Spleen (tissue), 11 donors: Measurements from ENCODE around the gene TMEM97. TPM values are rescaled to one million over a fixed set of nuclear protein-coding genes. Genes with fewer than 3 reads are reported as not detected.

ENCODE experiments used
- DNase-seq: peaks from one replicate; pipeline ENCODE4 v3.0.0-alpha.2; 2020
- H3K27ac ChIP-seq, 8 donors: fragments of 200-600 bp; sonication (generic) in 7 of 8; 1 replicate in 4 of 8; 2 replicates in 4 of 8; pipeline versions ENCODE4 v1.5.0 to v1.8.0; 2016 to 2021; ENCODE audit warnings: inconsistent platforms in 4 of 8, mild to moderate bottlenecking in 4 of 8, moderate library complexity in 1 of 8
- H3K27me3 ChIP-seq, 7 donors: fragments of 200-600 bp; sonication (generic) in 6 of 7; replicated peaks in 1 of 7; 1 replicate in 4 of 7; 2 replicates in 3 of 7; pipeline versions ENCODE4 v1.5.0 to v1.8.0; 2016 to 2021; ENCODE audit warnings: inconsistent platforms in 3 of 7, mild to moderate bottlenecking in 1 of 7
- H3K36me3 ChIP-seq, 6 donors: fragments of 200-600 bp; sonication (generic) in 5 of 6; 1 replicate in 4 of 6; 2 replicates in 2 of 6; pipeline versions ENCODE4 v1.5.0 to v1.8.0; 2016 to 2021; ENCODE audit warnings: inconsistent platforms in 2 of 6
- H3K4me1 ChIP-seq, 6 donors: fragments of 200-600 bp; sonication (generic) in 5 of 6; 1 replicate in 3 of 6; 2 replicates in 3 of 6; pipeline versions ENCODE4 v1.5.0 to v1.8.0; 2016 to 2021; ENCODE audit warnings: inconsistent platforms in 3 of 6
- H3K4me3 ChIP-seq, 8 donors: fragments of 200-600 bp; sonication (generic) in 7 of 8; 1 replicate in 4 of 8; 2 replicates in 4 of 8; pipeline versions ENCODE4 v1.5.0 to v1.8.0; 2016 to 2021; ENCODE audit warnings: inconsistent platforms in 4 of 8, mild to moderate bottlenecking in 4 of 8, moderate library complexity in 2 of 8
- H3K9me3 ChIP-seq, 8 donors: fragments of 200-600 bp; sonication (generic) in 7 of 8; 1 replicate in 4 of 8; 2 replicates in 4 of 8; pipeline versions ENCODE4 v1.5.0 to v1.8.0; 2016 to 2021; ENCODE audit warnings: inconsistent platforms in 4 of 8
- CTCF ChIP-seq, 11 experiments: fragments of 200-600 bp in 7 of 11; fragments of 450-650 bp in 4 of 11; sonication (generic) in 4 of 11; IDR thresholded peaks in 8 of 11; conservative IDR thresholded peaks in 3 of 11; 1 replicate in 7 of 11; 2 replicates in 4 of 11; pipeline versions ENCODE4 v1.4.0 to v1.8.0; 2016 to 2021; ENCODE audit warnings: antibody characterized with exemption in 11 of 11, inconsistent platforms in 4 of 11, mild to moderate bottlenecking in 1 of 11
- POLR2A ChIP-seq, 3 donors: fragments of 450-650 bp; IDR thresholded peaks; one replicate each; pipeline ENCODE4 v1.5.1; 2017; ENCODE audit warnings: antibody characterized with exemption in 3 of 3, mild to moderate bottlenecking in 1 of 3
- POLR2AphosphoS5 ChIP-seq, 3 donors: sonication (generic); formaldehyde crosslinking; IDR thresholded peaks; one replicate each; pipeline ENCODE4 v1.5.1; 2017; ENCODE audit warnings: antibody characterized with exemption in 3 of 3
- WGBS, 5 donors: extraction: QIAGEN DNeasy Blood & Tissue Kit in 3 of 5; methylation state at CpG; one replicate each; pipeline versions ENCODE4 v1.1.5 to v1.1.7; 2013 to 2018; 5-methylcytosine and 5-hydroxymethylcytosine counted together
- intact Hi-C: fragments of 100-400 bp; cut with DNase I; formaldehyde crosslinking; loops from one replicate; pipeline ENCODE4 v1.15.0; 2023; ENCODE audit warnings: low total_unique reads
- polyA plus RNA-seq, 3 donors: library from polyadenylated mRNA; stranded (reverse); fragments of 200-250 nt; gene quantifications; one replicate each; pipeline ENCODE4 v1.2.1, GENCODE V29; 2013
- total RNA-seq, 7 donors: library from RNA; depleted of rRNA in 3 of 7; stranded (reverse); fragments of >200 nt in 3 of 7; fragmentation: NEBNext Ultra II Directional in 4 of 7; extraction: Animal tissue kit (Norgen Biotek cat#: 25700) in 4 of 7; gene quantifications; one replicate each; pipeline versions ENCODE4 v1.1.0 to v1.2.1, GENCODE V29; 2016 to 2021
- donor health status: healthy with polysubstance abuse.
- donor health status: DM: no; HTN: no; CAD: no; lungs with moderate emphysema.
- donor health status: DM: no; HTN: no; CAD: no.
- donor health status: Bipolar disorder and iron deficiency.
- donor health status: healthy.
- donor health status: DM: no; HTN: no; CAD: no.
- donor health status: DM: yes; HTN: yes; CAD: no.

Gene TMEM97
- total and polyA plus RNA-seq, 10 donors: 1.5 to 7.3 (median 5.4) TPM

- TF ChIP-seq CTCF (IDR thresholded peaks at IDR 0.05 in 8 of 11, conservative IDR thresholded peaks at IDR 0.05 in 3 of 11): no peak
- peak; percentile 60 to 78 (median 69) for TF ChIP-seq POLR2AphosphoS5 (IDR thresholded peaks at IDR 0.05)
- H3K4me1 ChIP-seq: peaks cover 0 to 86% (median 48%) of the 10 kb centered on the region in 6 donors
- no peaks in the 10 kb centered on the region for H3K9me3 ChIP-seq
- H3K27ac ChIP-seq: peak overlapping the region in 7 of 8 donors; percentile 66 to 98 (median 84)
- 73 to 85% (median 77%) methylated on average over 9 to 13 of the region's 13 CpGs for WGBS, 5 donors
- intact Hi-C loops: no loop called here
- H3K36me3 ChIP-seq: peaks cover 11 to 100% (median 95%) of the 10 kb centered on the region in 6 donors
- DNase-seq: no peak
- H3K4me3 ChIP-seq: no peak overlapping the region
- no peaks in the 10 kb centered on the region for H3K27me3 ChIP-seq
Measured at GRCh38 chr17:28345419-28346198, 26.6 kb downstream of the TMEM97 start.

GRCh38 chr17:28346199-28346580, 27.2 kb downstream of the TMEM97 start:
- Histone ChIP-seq H3K4me1 (peaks cover 0 to 80% (median 45%) of the 10 kb centered on the region in 6 donors), H3K9me3 (no peaks in the 10 kb centered on the region), H3K4me3 (no peak overlapping the region), H3K27ac (peak overlapping the region in 7 of 8 donors; percentile 66 to 98 (median 84)), H3K27me3 (no peaks in the 10 kb centered on the region), H3K36me3 (peaks cover 10 to 100% (median 95%) of the 10 kb centered on the region in 6 donors)
- intact Hi-C loops: no loop called here
- TF ChIP-seq POLR2A (IDR thresholded peaks at IDR 0.05) (no peak), POLR2AphosphoS5 (IDR thresholded peaks at IDR 0.05) (no peak), CTCF (IDR thresholded peaks at IDR 0.05 in 8 of 11, conservative IDR thresholded peaks at IDR 0.05 in 3 of 11) (no peak)
- 74 to 88% (median 82%) methylated on average over 2 of the region's 2 CpGs for WGBS, 5 donors
- DNase-seq: no peak

GRCh38 chr17:28346746-28347246, 27.8 kb downstream of the TMEM97 start:
- DNase-seq: no peak
- WGBS, 5 donors: 64 to 75% (median 72%) methylated on average over 7 of the region's 7 CpGs
- H3K27ac ChIP-seq: peak overlapping the region in 7 of 8 donors; percentile 66 to 98 (median 84)
- peak in 7 of 11 experiments; percentile 12 to 60 (median 37) for TF ChIP-seq CTCF (IDR thresholded peaks at IDR 0.05 in 8 of 11, conservative IDR thresholded peaks at IDR 0.05 in 3 of 11)
- peak in 1 of 3 donors; percentile 64 for TF ChIP-seq POLR2AphosphoS5 (IDR thresholded peaks at IDR 0.05)
- no peak for TF ChIP-seq POLR2A (IDR thresholded peaks at IDR 0.05)
- peaks cover 4 to 100% (median 95%) of the 10 kb centered on the region in 6 donors for H3K36me3 ChIP-seq
- intact Hi-C loops: no loop called here
- no peaks in the 10 kb centered on the region for H3K27me3 ChIP-seq
- H3K4me1 ChIP-seq: peaks cover 0 to 74% (median 42%) of the 10 kb centered on the region in 6 donors
- H3K4me3 ChIP-seq: no peak overlapping the region
- H3K9me3 ChIP-seq: no peaks in the 10 kb centered on the region

- Histone ChIP-seq H3K27ac (peak overlapping the region; percentile 19 to 98 (median 82)), H3K36me3 (peaks cover 2 to 100% (median 95%) of the 10 kb centered on the region in 6 donors), H3K27me3 (no peaks in the 10 kb centered on the region), H3K4me3 (no peak overlapping the region), H3K4me1 (peaks cover 0 to 68% (median 40%) of the 10 kb centered on the region in 6 donors), H3K9me3 (no peaks in the 10 kb centered on the region)
- peak; percentile 86 for DNase-seq
- TF ChIP-seq POLR2AphosphoS5 (IDR thresholded peaks at IDR 0.05) (peak; percentile 78 to 81 (median 78)), POLR2A (IDR thresholded peaks at IDR 0.05) (no peak), CTCF (IDR thresholded peaks at IDR 0.05 in 8 of 11, conservative IDR thresholded peaks at IDR 0.05 in 3 of 11) (peak in 2 of 11 experiments; percentile 0 to 12)
- WGBS, 5 donors: 69 to 82% (median 80%) methylated on average over 8 of the region's 8 CpGs
- intact Hi-C loops: no loop called here
Measured at GRCh38 chr17:28347261-28347891, 28.4 kb downstream of the TMEM97 start.
